Measurements from ENCODE around the gene C1R. TPM values are rescaled to one million over a fixed set of nuclear protein-coding genes. Genes with fewer than 3 reads are reported as not detected.

C1R gene
- polyA plus RNA-seq, 1 of the 3 experiments (the other 2 are of a cell fraction), result 20.1 TPM

DNA sequence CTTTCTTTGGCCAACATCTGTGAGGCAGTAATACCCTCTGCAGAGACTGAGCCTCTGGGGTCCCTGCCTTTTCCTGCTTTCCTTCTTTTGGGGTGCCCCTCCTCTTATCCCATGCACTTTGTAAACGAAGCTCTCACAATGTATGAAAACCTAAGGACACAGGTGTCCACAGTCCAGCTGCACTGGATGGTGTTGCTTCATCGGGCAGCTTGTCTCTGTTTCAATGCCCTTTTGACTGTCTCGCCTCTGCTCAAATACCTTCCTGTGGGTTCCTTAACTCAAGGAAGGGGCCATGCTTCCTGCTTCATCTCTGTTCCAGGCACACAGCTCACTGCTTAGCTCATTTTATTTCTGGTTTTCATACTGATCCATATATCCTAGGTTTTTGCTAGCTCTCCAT lies 10.3 kb upstream of the C1R start:
- POLR2A ChIA-PET, result no interaction called here
- Histone ChIP-seq H3K27me3 (ENCODE audit: insufficient read depth) (no peaks in the 10 kb centered on the region), H3K4me3 (ENCODE audit: low read depth in 2 of 2, low read length in 1 of 2) (no peak overlapping the region), H3K79me2 (ENCODE audit: insufficient read depth) (no peaks in the 10 kb centered on the region), H3K27ac (ENCODE audit: low read depth in 2 of 2, low read length in 1 of 2) (no peak overlapping the region), H3K4me1 (ENCODE audit: control insufficient read depth in 1 of 2, insufficient read depth in 2 of 2, low read depth in 1 of 2, low read length in 1 of 2) (no peaks in the 10 kb centered on the region), H3K36me3 (replicated peaks in 1 of 2; ENCODE audit: control insufficient read depth in 1 of 2, insufficient read depth in 2 of 2, low read length in 1 of 2) (peaks cover 0 to 5% of the 10 kb centered on the region in 2 experiments), H3K9ac (no peak overlapping the region), H3K9me2 (no peaks in the 10 kb centered on the region), H2AFZ (ENCODE audit: low read depth) (no peak overlapping the region), H4K20me1 (ENCODE audit: insufficient read depth) (no peaks in the 10 kb centered on the region), H3F3A (replicated peaks; ENCODE audit: insufficient read depth) (no peaks in the 10 kb centered on the region), H3K4me2 (no peak overlapping the region), H3K9me3 (0 out of 2 replicates have a peak, but pooled peaks cover 6% of the 10 kb centered on the region)
- WGBS (ENCODE audit: low lambda C conversion rate), result 75% methylated on average over 3 of the region's 3 CpGs
- no peak for DNase-seq
- CTCF ChIA-PET, result interaction anchor here (0.9 to 1.9 kb wide), 5 partner anchors 9 to 42 kb away, joined by 3 to 11 read pairs (median 4); partner anchors contain the start of gene C1S
- TF ChIP-seq MEF2A (IDR thresholded peaks at IDR 0.05; ENCODE audit: borderline replicate concordance, low read depth), result no peak
- no peak for TF ChIP-seq FOXM1 (IDR thresholded peaks at IDR 0.05; ENCODE audit: low read depth)
- TF ChIP-seq MXI1 (IDR thresholded peaks at IDR 0.05; ENCODE audit: low read depth, low read length), result no peak
- no peak for TF ChIP-seq GATA2 (CRISPR knock-in tag; IDR thresholded peaks at IDR 0.05)
- TF ChIP-seq RCOR1 (IDR thresholded peaks at IDR 0.05; ENCODE audit: low read length), result no peak
- TF ChIP-seq, protein P1, sequence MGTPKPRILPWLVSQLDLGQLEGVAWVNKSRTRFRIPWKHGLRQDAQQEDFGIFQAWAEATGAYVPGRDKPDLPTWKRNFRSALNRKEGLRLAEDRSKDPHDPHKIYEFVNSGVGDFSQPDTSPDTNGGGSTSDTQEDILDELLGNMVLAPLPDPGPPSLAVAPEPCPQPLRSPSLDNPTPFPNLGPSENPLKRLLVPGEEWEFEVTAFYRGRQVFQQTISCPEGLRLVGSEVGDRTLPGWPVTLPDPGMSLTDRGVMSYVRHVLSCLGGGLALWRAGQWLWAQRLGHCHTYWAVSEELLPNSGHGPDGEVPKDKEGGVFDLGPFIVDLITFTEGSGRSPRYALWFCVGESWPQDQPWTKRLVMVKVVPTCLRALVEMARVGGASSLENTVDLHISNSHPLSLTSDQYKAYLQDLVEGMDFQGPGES (IDR thresholded peaks at IDR 0.05; ENCODE audit: low read depth, low read length), result no peak
- TF ChIP-seq, protein P2, sequence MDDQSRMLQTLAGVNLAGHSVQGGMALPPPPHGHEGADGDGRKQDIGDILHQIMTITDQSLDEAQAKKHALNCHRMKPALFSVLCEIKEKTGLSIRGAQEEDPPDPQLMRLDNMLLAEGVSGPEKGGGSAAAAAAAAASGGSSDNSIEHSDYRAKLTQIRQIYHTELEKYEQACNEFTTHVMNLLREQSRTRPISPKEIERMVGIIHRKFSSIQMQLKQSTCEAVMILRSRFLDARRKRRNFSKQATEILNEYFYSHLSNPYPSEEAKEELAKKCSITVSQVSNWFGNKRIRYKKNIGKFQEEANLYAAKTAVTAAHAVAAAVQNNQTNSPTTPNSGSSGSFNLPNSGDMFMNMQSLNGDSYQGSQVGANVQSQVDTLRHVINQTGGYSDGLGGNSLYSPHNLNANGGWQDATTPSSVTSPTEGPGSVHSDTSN (IDR thresholded peaks at IDR 0.05), result no peak
- no peak for TF ChIP-seq TEAD4 (IDR thresholded peaks at IDR 0.05; ENCODE audit: borderline replicate concordance, insufficient read depth)
- TF ChIP-seq JUND (IDR thresholded peaks at IDR 0.05), result no peak
- TF ChIP-seq, protein P3, sequence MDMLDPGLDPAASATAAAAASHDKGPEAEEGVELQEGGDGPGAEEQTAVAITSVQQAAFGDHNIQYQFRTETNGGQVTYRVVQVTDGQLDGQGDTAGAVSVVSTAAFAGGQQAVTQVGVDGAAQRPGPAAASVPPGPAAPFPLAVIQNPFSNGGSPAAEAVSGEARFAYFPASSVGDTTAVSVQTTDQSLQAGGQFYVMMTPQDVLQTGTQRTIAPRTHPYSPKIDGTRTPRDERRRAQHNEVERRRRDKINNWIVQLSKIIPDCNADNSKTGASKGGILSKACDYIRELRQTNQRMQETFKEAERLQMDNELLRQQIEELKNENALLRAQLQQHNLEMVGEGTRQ (IDR thresholded peaks at IDR 0.05; ENCODE audit: borderline replicate concordance, low read depth, low read length), result no peak
- no peak for TF ChIP-seq CHD2 (IDR thresholded peaks at IDR 0.05; ENCODE audit: low read length, partially characterized antibody)
- no peak for TF ChIP-seq EZH2phosphoT487 (IDR thresholded peaks at IDR 0.05; ENCODE audit: borderline replicate concordance, low read depth)
- TF ChIP-seq FOXJ3 (CRISPR knock-in tag; IDR thresholded peaks at IDR 0.05), result no peak
- no peak for TF ChIP-seq RXRA (IDR thresholded peaks at IDR 0.05; ENCODE audit: borderline replicate concordance, low read depth)
- no peak for TF ChIP-seq SMC3 (IDR thresholded peaks at IDR 0.05; ENCODE audit: low read depth, low read length)
- TF ChIP-seq GABPA (IDR thresholded peaks at IDR 0.05; ENCODE audit: low read depth), result no peak
- TF ChIP-seq RFX5 (IDR thresholded peaks at IDR 0.05; ENCODE audit: low read length), result no peak
- no peak for TF ChIP-seq ELF1 (IDR thresholded peaks at IDR 0.05)
- no peak for TF ChIP-seq TCF12 (IDR thresholded peaks at IDR 0.05)

Measured in SK-N-SH (cell line).